Dendritic cell treated with granulocyte-macrophage colony-stimulating factor and Interleukin-4, amounts not matched to agents 40 ng/mL and 50 ng/mL, for 4 days (primary cell): ENCODE measurements around the gene FAM210B.
"Not testable (repeated sequence)": the region's sequence is repeated elsewhere in the genome, so short reads cannot be mapped to it uniquely, and the experiment has no call there.

Experiments used
- H3K27ac Mint-ChIP-seq: one replicate; pipeline ENCODE4 v1.8.0; 2022; ENCODE audit warnings: mild to moderate bottlenecking, mixed read lengths
- H3K27me3 Mint-ChIP-seq: one replicate; pipeline ENCODE4 v1.8.0; 2022; ENCODE audit warnings: mild to moderate bottlenecking, mixed read lengths
- H3K36me3 Mint-ChIP-seq: one replicate; pipeline ENCODE4 v1.8.0; 2022; ENCODE audit warnings: low read depth, mixed read lengths
- H3K4me1 Mint-ChIP-seq: one replicate; pipeline ENCODE4 v1.8.0; 2022; ENCODE audit warnings: low read depth, mixed read lengths
- H3K4me3 Mint-ChIP-seq: one replicate; pipeline ENCODE4 v1.8.0; 2022; ENCODE audit warnings: mild to moderate bottlenecking, moderate library complexity, mixed read lengths
- H3K9me3 Mint-ChIP-seq: one replicate; pipeline ENCODE4 v1.8.0; 2022; ENCODE audit warnings: mixed read lengths
- intact Hi-C: fragments of 100-400 bp; cut with micrococcal nuclease; formaldehyde crosslinking; loops from one replicate; pipeline ENCODE4 v1.15.0; 2022

The FAM210B gene

DNA sequence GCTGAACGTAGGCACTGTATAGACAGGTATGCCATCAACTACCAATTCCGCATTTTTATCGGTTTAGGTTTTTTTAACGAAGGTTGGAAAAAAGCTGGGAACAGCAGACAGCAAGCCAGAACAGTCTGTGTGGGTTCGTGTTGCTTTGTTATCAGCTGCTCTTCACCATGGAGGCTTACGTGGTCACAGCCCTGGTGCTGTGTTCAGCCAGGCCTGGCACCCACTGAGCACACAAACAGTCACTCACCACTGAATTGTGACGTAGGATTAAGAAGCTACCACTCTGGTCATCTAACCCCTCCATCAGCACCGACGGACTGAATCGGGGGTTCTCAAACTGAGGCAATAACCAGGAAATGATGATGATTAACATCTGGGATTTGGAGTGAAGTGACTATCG, 13.2 kb downstream of the FAM210B start:
- Mint-ChIP-seq H3K36me3 (peaks cover 51% of the 10 kb centered on the region), H3K27me3 (no peaks in the 10 kb centered on the region), H3K4me3 (no peak overlapping the region), H3K4me1 (peaks cover 31% of the 10 kb centered on the region), H3K9me3 (no peaks in the 10 kb centered on the region), H3K27ac (no peak overlapping the region)
- intact Hi-C loops, result no loop called here

DNA sequence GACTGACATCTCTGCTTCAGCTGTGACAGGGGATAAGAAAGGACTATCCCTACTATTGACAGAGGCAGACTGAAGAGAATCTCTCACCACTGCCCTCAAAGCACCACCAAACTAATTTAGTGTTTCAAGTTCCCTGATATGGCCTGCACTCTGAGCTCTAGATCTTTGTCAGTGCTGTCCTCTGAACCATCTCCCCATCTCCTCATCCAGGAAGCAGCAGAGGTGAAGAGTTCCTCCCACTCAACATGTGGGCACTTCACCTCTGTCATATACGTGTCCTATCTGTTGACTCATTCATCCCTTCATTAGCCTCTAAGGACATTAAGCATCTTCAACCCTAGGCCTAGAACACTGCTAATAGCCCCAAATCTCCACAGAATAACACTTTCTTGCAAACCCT, 14.1 kb downstream of the FAM210B start:
- no peaks in the 10 kb centered on the region for H3K9me3 Mint-ChIP-seq
- H3K27ac Mint-ChIP-seq, result no peak overlapping the region
- H3K36me3 Mint-ChIP-seq, result peaks cover 42% of the 10 kb centered on the region
- H3K4me1 Mint-ChIP-seq, result peaks cover 35% of the 10 kb centered on the region
- no peaks in the 10 kb centered on the region for H3K27me3 Mint-ChIP-seq
- intact Hi-C loops, result no loop called here
- H3K4me3 Mint-ChIP-seq, result no peak overlapping the region

DNA sequence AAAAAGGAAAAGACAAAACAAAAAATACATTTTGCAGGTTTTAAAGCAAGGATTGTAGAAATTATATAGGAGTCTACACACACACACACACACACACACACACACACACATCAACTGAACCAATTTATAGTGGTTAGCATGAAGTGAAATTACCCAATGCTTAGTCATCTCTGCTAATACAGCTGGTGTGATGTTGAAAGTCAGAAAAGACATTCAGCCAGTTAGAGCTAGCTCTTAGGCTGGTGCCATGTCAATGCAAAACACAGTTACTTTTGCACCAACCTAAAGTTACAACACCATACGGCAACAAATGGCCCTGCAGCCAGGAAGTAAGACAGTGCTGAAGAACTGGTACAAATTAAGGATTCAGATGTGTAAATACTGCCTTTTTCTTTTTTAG, 15.2 kb downstream of the FAM210B start:
- no peak overlapping the region for H3K4me3 Mint-ChIP-seq
- H3K9me3 Mint-ChIP-seq, result no peaks in the 10 kb centered on the region
- peaks cover 32% of the 10 kb centered on the region for H3K36me3 Mint-ChIP-seq
- intact Hi-C loops, result no loop called here
- peaks cover 36% of the 10 kb centered on the region for H3K4me1 Mint-ChIP-seq
- H3K27ac Mint-ChIP-seq, result peak overlapping the region; percentile 41
- H3K27me3 Mint-ChIP-seq, result no peaks in the 10 kb centered on the region

DNA sequence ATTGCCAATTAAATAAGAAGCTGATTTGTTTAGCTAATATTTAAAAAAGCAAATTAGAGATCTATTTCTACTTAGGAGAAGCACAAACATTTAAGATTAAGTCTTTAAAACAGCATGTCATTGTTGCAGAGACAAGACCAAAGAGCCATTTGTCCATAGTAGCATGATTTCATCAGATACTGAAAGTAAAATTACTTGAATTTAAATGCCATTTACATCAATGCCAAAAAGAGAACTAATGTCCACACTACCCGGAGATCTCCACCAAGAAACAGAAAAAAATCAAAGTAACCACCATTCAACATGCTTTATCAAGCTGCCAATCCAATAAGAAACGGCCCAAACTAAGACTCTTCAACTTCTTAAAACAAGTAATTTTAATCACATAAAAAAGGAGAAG, 17.6 kb downstream of the FAM210B start:
- Mint-ChIP-seq H3K36me3 (peaks cover 8% of the 10 kb centered on the region), H3K27me3 (no peaks in the 10 kb centered on the region), H3K4me3 (no peak overlapping the region), H3K9me3 (no peaks in the 10 kb centered on the region), H3K27ac (peak overlapping the region; percentile 81), H3K4me1 (peaks cover 47% of the 10 kb centered on the region)
- intact Hi-C loops, result no loop called here

DNA sequence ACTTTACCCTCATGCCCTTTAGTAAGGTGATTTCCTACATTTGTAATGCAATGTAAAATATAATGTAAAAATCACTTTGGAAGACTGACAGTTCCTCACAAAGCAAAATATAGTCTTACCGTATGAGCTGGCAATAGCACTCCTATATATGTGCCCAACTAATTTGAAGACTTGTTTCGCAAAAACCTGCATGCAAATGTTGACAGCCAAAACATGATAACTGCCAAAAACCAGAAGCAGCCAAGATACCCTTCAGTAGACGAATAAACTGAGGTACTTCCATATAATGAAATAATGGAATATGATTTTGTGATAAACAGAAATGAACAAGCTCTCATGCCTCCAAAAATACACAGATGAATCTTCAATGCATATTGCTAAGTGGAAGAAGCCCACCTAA, 19.6 kb downstream of the FAM210B start:
- H3K27ac Mint-ChIP-seq, result no peak overlapping the region
- peaks cover 40% of the 10 kb centered on the region for H3K4me1 Mint-ChIP-seq
- H3K27me3 Mint-ChIP-seq, result no peaks in the 10 kb centered on the region
- intact Hi-C loops, result no loop called here
- H3K36me3 Mint-ChIP-seq, result peaks cover 17% of the 10 kb centered on the region
- H3K4me3 Mint-ChIP-seq, result no peak overlapping the region
- H3K9me3 Mint-ChIP-seq, result no peaks in the 10 kb centered on the region

DNA sequence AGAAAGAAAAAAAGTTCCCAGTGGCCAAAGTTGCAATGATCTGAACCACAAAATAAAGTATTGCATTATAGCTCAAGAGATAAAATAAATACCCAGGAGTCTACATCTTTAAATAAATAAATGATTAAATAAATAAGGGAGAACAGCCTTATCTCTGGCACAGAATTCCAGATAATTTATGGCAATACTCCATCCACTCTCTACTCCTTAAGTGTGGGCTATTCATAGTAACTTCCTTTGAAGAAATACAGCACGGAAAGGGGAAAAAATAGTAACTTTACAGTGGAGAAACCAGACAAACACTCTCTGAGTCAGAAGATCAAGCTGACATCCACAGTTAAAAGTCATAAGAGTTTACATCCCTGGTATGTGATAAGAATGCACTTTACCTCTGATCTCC, 21.6 kb downstream of the FAM210B start:
- no peaks in the 10 kb centered on the region for H3K9me3 Mint-ChIP-seq
- H3K36me3 Mint-ChIP-seq, result peaks cover 26% of the 10 kb centered on the region
- H3K4me1 Mint-ChIP-seq, result peaks cover 33% of the 10 kb centered on the region
- no peak overlapping the region for H3K4me3 Mint-ChIP-seq
- H3K27me3 Mint-ChIP-seq, result no peaks in the 10 kb centered on the region
- intact Hi-C loops, result loop anchor here (1.0 kb wide), 1 partner anchor 12 kb away; the partner anchor contains the start of genes AURKA and CSTF1
- peak overlapping the region; percentile 69 for H3K27ac Mint-ChIP-seq

DNA sequence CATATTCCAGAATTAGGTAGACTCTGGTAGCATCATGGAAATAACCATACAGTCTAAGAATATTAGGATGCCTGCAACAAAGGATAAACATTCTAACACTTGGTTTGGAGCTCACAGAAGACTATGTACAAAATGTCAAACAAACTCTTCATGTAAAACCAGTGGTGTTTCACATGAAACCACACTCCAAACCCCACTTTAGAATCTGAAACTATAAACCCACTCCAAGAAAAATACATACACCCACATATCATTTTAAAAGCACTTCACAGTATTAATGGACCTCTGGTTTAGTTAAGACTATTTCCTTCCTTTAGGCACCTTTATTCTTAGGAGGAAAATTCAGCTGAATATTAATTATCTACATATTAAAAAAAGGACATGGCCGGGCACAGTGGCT, 22.7 kb downstream of the FAM210B start:
- intact Hi-C loops, result no loop called here
- Mint-ChIP-seq H3K4me3 (no peak overlapping the region), H3K36me3 (peaks cover 37% of the 10 kb centered on the region), H3K9me3 (no peaks in the 10 kb centered on the region), H3K27ac (peak overlapping the region; percentile 5), H3K27me3 (no peaks in the 10 kb centered on the region), H3K4me1 (peaks cover 21% of the 10 kb centered on the region)

DNA sequence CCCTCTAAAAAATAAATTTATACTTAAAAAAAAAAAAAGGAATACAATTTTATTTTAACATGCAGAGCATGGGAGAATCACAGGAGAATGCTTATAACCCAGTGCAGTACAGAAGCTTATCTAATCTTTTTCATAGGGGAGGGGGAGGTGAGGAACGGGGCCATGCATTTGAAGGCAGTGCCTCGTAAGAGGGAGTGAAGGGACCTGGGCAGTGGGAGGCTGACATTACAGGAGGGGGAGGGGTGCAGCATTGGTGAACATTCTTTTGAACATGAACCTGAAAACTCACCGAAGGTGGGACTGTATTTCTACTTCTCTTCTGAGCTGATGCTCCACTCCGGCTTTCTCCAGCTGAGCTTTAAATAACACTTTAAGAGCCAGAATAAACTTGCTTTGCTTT, 23.9 kb downstream of the FAM210B start:
- Mint-ChIP-seq H3K27ac (no peak overlapping the region), H3K9me3 (no peaks in the 10 kb centered on the region), H3K4me1 (peaks cover 12% of the 10 kb centered on the region), H3K27me3 (no peaks in the 10 kb centered on the region), H3K4me3 (no peak overlapping the region), H3K36me3 (peaks cover 44% of the 10 kb centered on the region)
- intact Hi-C loops, result no loop called here

DNA sequence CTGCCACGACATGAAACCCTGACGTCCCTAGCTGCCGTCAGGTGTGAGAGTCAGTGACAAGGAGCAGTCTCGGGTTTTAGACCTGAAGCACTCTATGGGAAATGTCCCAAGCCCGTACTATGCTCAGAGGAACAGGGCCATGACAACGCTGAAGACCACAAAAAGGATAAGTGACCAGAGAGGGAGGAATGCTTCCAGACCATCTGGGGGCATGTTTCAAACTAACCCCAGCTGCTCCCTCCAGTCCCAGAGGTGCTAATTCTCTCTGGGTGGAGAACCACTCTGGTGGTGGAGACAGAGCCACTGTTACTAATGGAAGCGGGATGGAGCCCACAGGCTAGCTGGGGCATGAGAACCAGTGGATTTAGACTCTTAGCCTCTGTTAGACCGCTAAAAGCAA, 24.6 kb downstream of the FAM210B start:
- intact Hi-C loops, result no loop called here
- Mint-ChIP-seq H3K36me3 (peaks cover 48% of the 10 kb centered on the region), H3K4me3 (no peak overlapping the region), H3K9me3 (no peaks in the 10 kb centered on the region), H3K4me1 (peaks cover 12% of the 10 kb centered on the region), H3K27ac (peak overlapping the region; percentile 6), H3K27me3 (no peaks in the 10 kb centered on the region)

DNA sequence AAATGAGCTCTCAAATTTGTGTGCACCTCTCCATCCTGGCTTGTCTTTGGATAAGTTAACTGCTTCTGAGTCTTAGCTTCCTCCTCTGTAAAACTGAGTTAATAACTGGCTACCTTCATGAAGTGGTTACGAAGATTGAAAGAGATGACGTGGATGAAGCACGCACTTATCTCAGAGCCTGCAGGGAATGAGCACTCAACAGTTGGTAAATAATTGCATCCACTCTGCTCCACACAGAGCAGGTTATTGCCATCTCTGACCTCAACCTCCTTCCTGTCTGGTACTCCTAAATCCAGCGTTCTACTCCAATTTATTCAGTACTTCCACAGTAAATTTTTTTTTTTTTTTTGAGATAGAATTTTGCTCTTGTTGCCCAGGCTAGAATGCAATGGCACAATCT, 26.4 kb downstream of the FAM210B start:
- Mint-ChIP-seq H3K27me3 (no peaks in the 10 kb centered on the region), H3K4me3 (no peak overlapping the region), H3K27ac (no peak overlapping the region), H3K4me1 (peaks cover 10% of the 10 kb centered on the region), H3K36me3 (peaks cover 66% of the 10 kb centered on the region), H3K9me3 (no peaks in the 10 kb centered on the region)
- intact Hi-C loops, result no loop called here

DNA sequence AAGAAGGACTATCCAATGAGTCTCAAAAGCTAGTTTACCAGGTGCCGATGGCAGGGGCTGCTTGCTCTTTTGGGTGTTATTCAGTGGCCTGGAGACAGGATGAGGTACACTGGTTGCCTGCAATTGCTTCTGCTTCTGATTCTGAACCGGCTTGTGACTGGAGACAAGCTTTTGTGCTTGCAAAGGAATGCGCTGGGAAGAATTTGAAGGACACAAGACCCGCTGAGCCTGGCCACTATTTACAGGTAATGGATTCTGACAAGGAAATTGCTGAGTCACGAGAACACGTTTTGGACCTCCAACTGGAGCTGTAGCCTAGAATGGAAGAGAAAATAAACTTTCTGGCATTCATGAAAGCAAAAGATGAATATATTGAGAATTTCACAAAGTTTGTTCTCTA, 27.4 kb downstream of the FAM210B start:
- no peaks in the 10 kb centered on the region for H3K27me3 Mint-ChIP-seq
- intact Hi-C loops, result no loop called here
- peaks cover 69% of the 10 kb centered on the region for H3K36me3 Mint-ChIP-seq
- no peaks in the 10 kb centered on the region for H3K9me3 Mint-ChIP-seq
- H3K27ac Mint-ChIP-seq, result no peak overlapping the region
- peaks cover 11% of the 10 kb centered on the region for H3K4me1 Mint-ChIP-seq
- H3K4me3 Mint-ChIP-seq, result no peak overlapping the region

DNA sequence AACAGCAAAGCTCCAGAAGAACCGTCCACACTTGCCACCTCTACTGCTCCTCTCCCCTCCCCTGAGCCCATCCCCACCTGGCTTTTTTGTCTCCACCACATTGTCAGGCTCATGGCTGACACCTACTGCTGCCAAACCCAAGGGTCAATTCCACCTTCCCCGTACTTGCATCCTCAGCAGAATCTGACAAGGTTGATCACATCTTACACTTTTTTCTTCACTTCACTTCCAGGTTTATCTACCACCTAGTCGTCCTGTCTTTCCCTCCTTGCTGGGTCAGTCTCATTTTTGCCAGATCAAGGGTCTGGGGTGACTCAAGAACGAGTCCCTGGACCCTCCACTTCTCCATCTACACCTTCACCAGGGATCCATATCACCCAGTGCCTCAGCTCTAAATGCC, 30.1 kb downstream of the FAM210B start:
- H3K27me3 Mint-ChIP-seq, result no peaks in the 10 kb centered on the region
- H3K36me3 Mint-ChIP-seq, result peaks cover 50% of the 10 kb centered on the region
- intact Hi-C loops, result no loop called here
- no peak overlapping the region for H3K27ac Mint-ChIP-seq
- peaks cover 18% of the 10 kb centered on the region for H3K4me1 Mint-ChIP-seq
- H3K4me3 Mint-ChIP-seq, result no peak overlapping the region
- no peaks in the 10 kb centered on the region for H3K9me3 Mint-ChIP-seq

DNA sequence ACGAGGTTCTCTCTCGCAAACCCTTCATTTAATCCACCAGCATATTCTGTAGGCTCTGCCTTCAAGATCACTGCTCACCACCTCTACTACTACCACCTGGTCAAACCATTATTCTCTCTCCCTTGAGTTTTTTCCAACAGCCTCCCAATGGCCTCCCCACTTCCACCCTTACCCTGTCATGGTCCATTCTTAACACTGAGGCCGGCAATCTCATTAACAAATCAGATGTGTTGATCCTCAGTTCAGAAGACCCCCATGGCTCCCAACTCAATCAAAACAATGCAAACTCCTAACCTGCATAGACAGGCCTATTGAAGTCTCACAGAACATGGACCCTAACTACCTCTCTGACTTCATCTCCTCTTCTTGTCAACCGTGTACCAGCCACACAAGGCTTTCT, 31.0 kb downstream of the FAM210B start:
- Mint-ChIP-seq H3K4me3 (no peak overlapping the region), H3K9me3 (no peaks in the 10 kb centered on the region)
- intact Hi-C loops, result loop anchor here (10.0 kb wide), 1 partner anchor 185 kb away; no protein-coding TSS in a partner anchor

DNA sequence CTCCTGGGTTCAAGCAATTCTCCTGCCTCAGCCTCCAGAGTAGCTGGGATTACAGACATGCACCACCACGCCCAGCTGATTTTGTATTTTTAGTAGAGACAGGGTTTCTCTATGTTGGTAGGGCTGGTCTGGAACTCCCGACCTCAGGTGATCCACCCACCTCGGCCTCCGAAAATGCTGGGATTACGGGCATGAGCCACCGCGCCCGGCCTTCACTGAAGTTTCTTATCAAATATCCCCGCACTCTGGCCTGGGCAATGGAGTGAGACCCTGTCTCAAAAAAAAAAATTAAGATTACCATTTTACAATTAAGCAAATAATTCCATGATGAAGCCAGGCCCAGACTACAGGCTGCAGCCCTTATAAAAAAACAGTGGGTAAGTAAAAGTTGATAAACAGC, 31.6 kb downstream of the FAM210B start:
- not testable (repeated sequence) for H3K9me3 Mint-ChIP-seq, H3K27ac Mint-ChIP-seq, H3K4me3 Mint-ChIP-seq, H3K27me3 Mint-ChIP-seq
- H3K4me1 Mint-ChIP-seq, result peaks cover 18% of the 10 kb centered on the region
- H3K36me3 Mint-ChIP-seq, result peaks cover 49% of the 10 kb centered on the region
- intact Hi-C loops, result loop anchor here (10.0 kb wide), 1 partner anchor 184 kb away; no protein-coding TSS in a partner anchor

More for the DNA sequence above, 31.0 kb downstream of the FAM210B start:
- peaks cover 18% of the 10 kb centered on the region for H3K4me1 Mint-ChIP-seq
- peak overlapping the region; percentile 7 for H3K27ac Mint-ChIP-seq
- H3K27me3 Mint-ChIP-seq, result no peaks in the 10 kb centered on the region
- peaks cover 48% of the 10 kb centered on the region for H3K36me3 Mint-ChIP-seq

DNA sequence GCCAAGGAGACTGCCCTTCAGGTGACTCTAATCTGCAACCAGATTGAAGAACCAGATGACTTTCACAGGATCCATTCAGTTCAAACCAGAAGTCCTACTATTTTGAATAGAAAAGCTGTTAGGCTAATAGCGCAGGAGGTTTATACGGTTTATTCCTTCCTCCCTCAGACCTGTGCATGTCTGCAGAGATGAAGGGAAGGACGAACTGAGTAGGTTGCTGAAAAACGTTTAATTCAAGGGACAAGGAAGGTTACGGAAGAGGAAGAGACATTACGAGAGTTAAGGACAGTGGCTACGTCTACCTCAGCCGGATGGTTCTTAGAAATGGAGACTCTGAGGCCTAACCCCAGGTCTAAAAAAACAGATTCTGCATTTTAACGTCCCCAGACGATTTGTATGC, 32.3 kb downstream of the FAM210B start:
- no peak overlapping the region for H3K27ac Mint-ChIP-seq
- intact Hi-C loops, result loop anchor here (10.0 kb wide), 1 partner anchor 184 kb away; no protein-coding TSS in a partner anchor
- peaks cover 49% of the 10 kb centered on the region for H3K36me3 Mint-ChIP-seq
- no peaks in the 10 kb centered on the region for H3K9me3 Mint-ChIP-seq
- H3K27me3 Mint-ChIP-seq, result no peaks in the 10 kb centered on the region
- H3K4me3 Mint-ChIP-seq, result no peak overlapping the region
- peaks cover 18% of the 10 kb centered on the region for H3K4me1 Mint-ChIP-seq
